NT2/D1 (cell line): Measurements from ENCODE around the gene ASL.
A peak's percentile ranks its signal among the peaks of the same experiment; 100 is the strongest.
"Not testable (repeated sequence)": the region's sequence is repeated elsewhere in the genome, so short reads cannot be mapped to it uniquely, and the experiment has no call there.

Experiments
- DNase-seq: peaks from one replicate; pipeline ENCODE4 v3.0.0-alpha.2; 2011; ENCODE audit warnings: low read depth, low spot score
- H3K27me3 ChIP-seq: 2 replicates; pipeline ENCODE4 v1.6.0; 2011; ENCODE audit warnings: mild to moderate bottlenecking; ENCODE audit not compliant: insufficient read length, insufficient read depth
- H3K36me3 ChIP-seq: 2 replicates; pipeline ENCODE4 v1.6.1; 2011; ENCODE audit warnings: mild to moderate bottlenecking, low read length, mixed read lengths; ENCODE audit not compliant: insufficient read depth, insufficient read length
- H3K4me1 ChIP-seq: 2 replicates; pipeline ENCODE4 v1.5.1; 2011; ENCODE audit not compliant: insufficient read depth, insufficient read length
- H3K4me3 ChIP-seq: 2 replicates; pipeline ENCODE4 v1.5.1; 2011; ENCODE audit warnings: low read depth; ENCODE audit not compliant: insufficient read length
- H3K9ac ChIP-seq: 2 replicates; pipeline ENCODE4 v1.6.0; 2011; ENCODE audit warnings: low read depth; ENCODE audit not compliant: insufficient read length
- H3K9me3 ChIP-seq: 2 replicates; pipeline ENCODE4 v1.5.1; 2011; ENCODE audit warnings: mild to moderate bottlenecking, low read length; ENCODE audit not compliant: insufficient read depth
- SUZ12 ChIP-seq: IDR thresholded peaks from 2 replicates; pipeline ENCODE4 v1.6.1; 2011; ENCODE audit not compliant: insufficient read length, insufficient read depth; ENCODE audit errors: extremely low read depth
- YY1 ChIP-seq: IDR thresholded peaks from 2 replicates; pipeline ENCODE4 v1.6.1; 2011; ENCODE audit not compliant: insufficient read length, insufficient read depth
- ZNF274 ChIP-seq: IDR thresholded peaks from 2 replicates; pipeline ENCODE4 v1.6.1; 2011; ENCODE audit warnings: mild to moderate bottlenecking, low read depth, low read length

ASL gene

DNA sequence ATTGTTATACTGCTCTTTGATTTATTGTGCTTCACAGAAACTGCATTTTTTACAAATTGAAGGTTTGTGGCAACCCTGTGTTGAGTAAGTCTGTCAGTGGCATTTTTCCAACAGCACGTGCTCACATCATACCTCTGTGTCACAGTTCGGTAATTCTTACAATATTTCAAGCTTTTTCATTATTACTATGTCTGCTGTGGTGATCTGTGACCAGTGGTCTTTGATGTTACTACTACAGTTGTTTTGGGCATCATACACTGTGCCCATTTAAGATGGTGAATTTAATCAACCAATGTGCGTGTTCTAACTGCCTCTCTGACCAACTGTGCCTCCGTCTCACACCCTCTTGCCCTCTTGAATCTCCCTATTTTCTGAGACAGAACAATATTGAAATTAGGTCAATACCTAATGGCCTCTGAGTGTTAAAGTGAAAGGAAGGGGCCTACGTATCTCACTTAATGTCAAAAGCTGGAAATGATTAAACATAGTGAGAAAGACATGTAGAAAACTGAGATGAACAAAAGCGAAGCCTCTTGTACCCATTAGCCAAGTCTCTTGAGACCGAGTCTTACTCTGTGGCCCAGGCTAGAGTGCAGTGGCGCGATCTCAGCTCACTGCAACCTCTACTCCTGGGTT lies 20.2 kb upstream of the ASL start:
- no peak for DNase-seq
- no peak overlapping the region for H3K9ac ChIP-seq
- no peak for TF ChIP-seq ZNF274
- no peak for TF ChIP-seq SUZ12
- TF ChIP-seq YY1 = no peak
- H3K9me3 ChIP-seq = no peaks in the 10 kb centered on the region
- no peaks in the 10 kb centered on the region for H3K36me3 ChIP-seq
- H3K27me3 ChIP-seq = no peaks in the 10 kb centered on the region
- H3K4me3 ChIP-seq = no peak overlapping the region
- peaks cover 6% of the 10 kb centered on the region for H3K4me1 ChIP-seq

DNA sequence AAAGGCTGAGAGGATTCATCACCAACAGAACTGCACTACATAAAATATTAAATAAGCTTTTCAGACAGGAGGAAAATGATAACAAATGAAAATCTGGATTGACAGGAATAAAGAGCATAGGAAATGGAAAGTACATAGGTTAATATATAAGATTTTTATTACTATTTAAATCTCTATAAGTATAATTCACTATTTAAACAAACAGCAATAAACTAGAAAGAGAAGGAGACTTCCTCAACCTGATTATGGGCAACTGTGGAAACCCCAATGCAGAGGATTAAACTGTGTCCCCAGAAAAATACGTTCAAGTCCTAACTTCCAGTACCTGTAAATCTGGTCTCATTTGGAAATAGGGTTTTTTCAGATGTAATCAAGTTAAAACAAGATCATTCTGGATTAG lies 14.8 kb upstream of the ASL start:
- no peak for TF ChIP-seq YY1
- no peak for TF ChIP-seq SUZ12
- TF ChIP-seq ZNF274 = no peak
- no peak for DNase-seq
- H3K9ac ChIP-seq = no peak overlapping the region
- no peaks in the 10 kb centered on the region for H3K27me3 ChIP-seq
- no peaks in the 10 kb centered on the region for H3K36me3 ChIP-seq
- no peak overlapping the region for H3K4me3 ChIP-seq
- no peaks in the 10 kb centered on the region for H3K4me1 ChIP-seq
- peaks cover 5% of the 10 kb centered on the region; the same call in 1 of the 2 replicates for H3K9me3 ChIP-seq

DNA sequence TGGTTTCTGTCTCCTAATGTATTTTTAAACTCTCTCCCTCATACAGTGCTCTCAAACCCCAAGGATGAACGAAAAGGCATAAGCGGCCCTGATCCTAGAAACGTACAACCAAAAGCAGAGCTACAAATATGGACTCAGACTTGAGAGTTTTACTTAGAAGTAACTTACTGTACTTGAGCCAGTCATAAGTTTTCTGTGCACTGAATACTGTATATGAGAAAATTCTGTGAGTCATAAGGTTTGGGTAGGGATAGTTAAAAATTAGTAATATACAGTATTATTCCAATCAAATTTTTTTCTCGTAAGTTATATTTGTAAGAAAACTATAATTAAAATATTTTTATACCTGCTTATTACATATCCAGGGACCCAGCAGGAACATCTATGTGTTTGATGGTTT lies 5.9 kb upstream of the ASL start:
- H3K36me3 ChIP-seq = no peaks in the 10 kb centered on the region
- no peaks in the 10 kb centered on the region for H3K27me3 ChIP-seq
- TF ChIP-seq ZNF274 = no peak
- TF ChIP-seq SUZ12 = no peak
- DNase-seq = no peak
- H3K4me1 ChIP-seq = no peaks in the 10 kb centered on the region
- peaks cover 7% of the 10 kb centered on the region; the same call in 1 of the 2 replicates for H3K9me3 ChIP-seq
- H3K4me3 ChIP-seq = no peak overlapping the region
- H3K9ac ChIP-seq = no peak overlapping the region

DNA sequence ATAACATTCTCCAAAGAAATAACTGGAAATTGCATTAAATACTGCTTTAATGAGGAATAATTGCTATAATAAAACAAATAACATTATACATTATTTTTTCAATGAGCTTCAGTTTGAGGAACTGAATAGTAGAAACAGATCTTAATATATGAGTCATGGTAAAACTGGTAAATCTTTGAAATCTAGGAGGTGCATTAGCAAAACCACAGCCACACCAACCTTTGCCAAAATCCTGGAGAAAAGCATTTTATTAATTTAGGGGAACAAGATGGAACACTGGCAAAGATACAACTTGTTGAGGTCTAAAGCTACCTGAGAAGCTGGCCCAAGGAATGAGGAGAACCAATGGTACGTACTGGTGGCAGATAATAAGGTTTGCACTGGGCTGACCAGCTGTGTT lies 5.4 kb upstream of the ASL start:
- TF ChIP-seq ZNF274 (no peak), SUZ12 (no peak), YY1 (no peak)

GRCh38 chr7:66072208-66072607 lies 3.4 kb upstream of the ASL start:
- H3K4me3 ChIP-seq, DNase-seq, H3K9ac ChIP-seq, H3K4me1 ChIP-seq, H3K27me3 ChIP-seq, H3K9me3 ChIP-seq, H3K36me3 ChIP-seq: not testable (repeated sequence)

More for the DNA sequence above, 5.4 kb upstream of the ASL start:
- Histone ChIP-seq H3K9ac (no peak overlapping the region), H3K4me1 (no peaks in the 10 kb centered on the region), H3K27me3 (no peaks in the 10 kb centered on the region), H3K9me3 (peaks cover 7% of the 10 kb centered on the region; the same call in 1 of the 2 replicates), H3K36me3 (no peaks in the 10 kb centered on the region), H3K4me3 (no peak overlapping the region)
- DNase-seq = no peak

DNA sequence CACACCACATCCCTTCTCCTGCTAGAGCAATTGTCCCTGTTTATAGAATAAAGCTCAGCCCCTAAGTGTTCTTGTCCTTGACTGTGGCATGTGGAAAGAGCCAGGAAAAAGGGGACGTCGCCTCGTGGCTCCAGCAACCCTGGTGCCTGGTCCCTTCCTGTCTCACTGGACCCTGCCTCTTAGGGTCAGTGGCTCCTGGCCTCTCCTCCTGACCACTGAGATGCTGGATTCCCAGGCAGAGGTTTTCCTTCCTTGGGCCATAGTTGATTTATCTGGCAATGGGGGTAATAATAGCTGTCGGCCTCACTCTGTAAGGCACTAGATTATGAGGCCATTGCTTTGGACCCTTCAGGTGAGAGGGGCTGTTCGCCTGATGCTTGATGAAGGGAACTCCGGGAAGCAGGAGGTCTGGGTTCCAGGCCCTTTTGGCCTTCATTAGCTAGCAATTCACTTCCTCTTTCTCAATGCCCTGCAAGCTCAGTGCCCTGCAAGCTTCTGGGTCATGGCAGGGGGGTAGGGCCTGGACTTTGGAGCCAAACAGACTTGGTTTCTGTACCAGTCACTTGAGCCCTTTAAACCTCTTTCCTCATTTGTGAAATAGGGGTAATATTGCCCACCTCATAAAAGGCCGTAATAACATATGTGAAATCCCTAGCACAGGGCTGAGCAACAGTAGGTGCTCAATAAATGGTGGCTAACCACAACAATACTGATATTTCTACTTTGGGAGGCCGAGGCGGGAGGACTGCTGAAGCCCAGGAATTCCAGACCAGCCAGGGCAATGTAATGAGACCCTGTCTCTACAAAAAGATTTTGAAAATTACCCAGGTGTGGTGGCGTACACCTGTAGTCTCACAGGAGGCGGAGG lies 1.1 kb downstream of the ASL start:
- H3K9me3 ChIP-seq = no peaks in the 10 kb centered on the region
- H3K9ac ChIP-seq = peak overlapping the region; percentile 93
- TF ChIP-seq ZNF274 (no peak), SUZ12 (no peak), YY1 (no peak)
- no peaks in the 10 kb centered on the region for H3K27me3 ChIP-seq
- peaks cover 19% of the 10 kb centered on the region for H3K36me3 ChIP-seq
- peaks cover 8% of the 10 kb centered on the region for H3K4me1 ChIP-seq
- peak overlapping the region; percentile 92 for H3K4me3 ChIP-seq
- no peak for DNase-seq

DNA sequence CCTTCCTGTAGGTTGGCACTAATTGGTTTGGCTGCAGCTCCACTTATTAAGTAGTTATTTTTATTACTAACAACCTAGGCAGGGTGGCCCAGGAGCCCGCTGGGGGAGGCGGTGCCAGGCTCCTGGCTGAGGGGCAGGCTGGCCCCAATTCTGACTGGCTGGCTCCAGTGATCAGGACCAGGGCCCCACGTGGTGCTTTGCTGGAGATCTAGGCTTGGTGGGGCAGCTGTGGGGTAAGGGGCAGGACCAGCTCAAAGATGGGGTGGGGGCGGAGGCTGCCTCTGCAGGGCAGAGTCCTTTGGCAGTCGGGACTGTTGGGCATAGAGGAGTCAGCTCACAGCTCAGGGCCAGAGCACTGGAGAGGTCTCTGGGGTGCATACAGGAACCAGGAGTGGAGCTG lies 2.4 kb downstream of the ASL start:
- no peaks in the 10 kb centered on the region for H3K27me3 ChIP-seq
- peaks cover 33% of the 10 kb centered on the region for H3K36me3 ChIP-seq
- no peak for DNase-seq
- TF ChIP-seq ZNF274 = no peak
- no peak for TF ChIP-seq SUZ12
- no peak for TF ChIP-seq YY1
- H3K4me3 ChIP-seq = no peak overlapping the region
- no peak overlapping the region for H3K9ac ChIP-seq
- no peaks in the 10 kb centered on the region for H3K9me3 ChIP-seq
- peaks cover 9% of the 10 kb centered on the region for H3K4me1 ChIP-seq
